ENCODE measurements around the gene ARMH4. TPM values are rescaled to one million over a fixed set of nuclear protein-coding genes. Genes with fewer than 3 reads are reported as not detected.

Gene ARMH4
- total and polyA plus RNA-seq, 8 donors, result 0.40 to 14.3 (median 1.9) TPM; not detected in 1

DNA sequence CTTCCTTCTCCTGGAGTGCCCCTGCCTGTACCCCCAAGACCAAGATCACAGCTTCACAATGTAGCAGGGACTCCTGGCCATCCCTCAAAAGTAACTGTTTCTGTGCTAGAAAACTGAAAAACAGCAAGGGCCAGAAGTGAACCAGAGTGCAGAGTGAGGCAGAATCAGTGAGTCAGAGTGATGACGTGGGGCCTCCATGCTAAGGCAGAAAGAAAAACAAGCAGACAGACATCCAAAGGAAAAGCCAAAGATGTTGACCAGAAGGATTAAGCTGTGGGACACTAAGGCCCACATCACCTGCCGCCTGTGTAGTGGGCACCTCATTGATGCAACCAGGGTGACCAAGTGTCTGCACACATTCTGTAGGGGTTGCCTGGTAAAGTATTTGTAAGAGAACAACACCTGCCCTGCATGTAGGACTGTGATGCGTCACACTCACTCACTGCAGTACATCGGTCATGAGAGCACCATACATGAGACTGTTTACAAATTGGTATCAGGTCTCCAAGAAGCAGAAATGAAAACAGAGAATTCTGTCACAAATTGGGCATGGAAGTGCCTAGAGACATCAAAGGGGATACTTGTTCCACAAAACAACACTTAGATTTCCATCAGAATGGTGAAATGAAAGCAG, 51.2 kb downstream of the ARMH4 start:
- Histone ChIP-seq H3K27me3 (no peaks in the 10 kb centered on the region), H3K4me1 (peaks cover 0 to 5% (median 0%) of the 10 kb centered on the region in 4 donors), H3K36me3 (peaks cover 0 to 5% (median 0%) of the 10 kb centered on the region in 4 donors), H3K9me3 (no peaks in the 10 kb centered on the region), H3K27ac (no peak overlapping the region), H3K4me3 (no peak overlapping the region)
- intact Hi-C loops (cut with DNase I; ENCODE audit: low total_unique reads), result no loop called here
- DNase-seq, result no peak
- TF ChIP-seq POLR2A (IDR thresholded peaks at IDR 0.05), result no peak
- 87 to 97% (median 95%) methylated on average over 4 of the region's 4 CpGs for WGBS, 5 donors

GRCh38 chr14:58099682-58100081, 52.3 kb downstream of the ARMH4 start:
- intact Hi-C loops (cut with DNase I; ENCODE audit: low total_unique reads), result no loop called here
- DNase-seq, result no peak
- peaks cover 0 to 5% (median 0%) of the 10 kb centered on the region in 4 donors for H3K4me1 ChIP-seq
- 88 to 95% (median 92%) methylated on average over 5 of the region's 5 CpGs for WGBS, 5 donors
- H3K27ac ChIP-seq, result no peak overlapping the region
- H3K9me3 ChIP-seq, result no peaks in the 10 kb centered on the region
- H3K36me3 ChIP-seq, result peaks cover 0 to 6% (median 0%) of the 10 kb centered on the region in 4 donors
- TF ChIP-seq POLR2AphosphoS5 (IDR thresholded peaks at IDR 0.05), result no peak
- TF ChIP-seq, protein P1, sequence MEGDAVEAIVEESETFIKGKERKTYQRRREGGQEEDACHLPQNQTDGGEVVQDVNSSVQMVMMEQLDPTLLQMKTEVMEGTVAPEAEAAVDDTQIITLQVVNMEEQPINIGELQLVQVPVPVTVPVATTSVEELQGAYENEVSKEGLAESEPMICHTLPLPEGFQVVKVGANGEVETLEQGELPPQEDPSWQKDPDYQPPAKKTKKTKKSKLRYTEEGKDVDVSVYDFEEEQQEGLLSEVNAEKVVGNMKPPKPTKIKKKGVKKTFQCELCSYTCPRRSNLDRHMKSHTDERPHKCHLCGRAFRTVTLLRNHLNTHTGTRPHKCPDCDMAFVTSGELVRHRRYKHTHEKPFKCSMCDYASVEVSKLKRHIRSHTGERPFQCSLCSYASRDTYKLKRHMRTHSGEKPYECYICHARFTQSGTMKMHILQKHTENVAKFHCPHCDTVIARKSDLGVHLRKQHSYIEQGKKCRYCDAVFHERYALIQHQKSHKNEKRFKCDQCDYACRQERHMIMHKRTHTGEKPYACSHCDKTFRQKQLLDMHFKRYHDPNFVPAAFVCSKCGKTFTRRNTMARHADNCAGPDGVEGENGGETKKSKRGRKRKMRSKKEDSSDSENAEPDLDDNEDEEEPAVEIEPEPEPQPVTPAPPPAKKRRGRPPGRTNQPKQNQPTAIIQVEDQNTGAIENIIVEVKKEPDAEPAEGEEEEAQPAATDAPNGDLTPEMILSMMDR (IDR thresholded peaks at IDR 0.05), result no peak
- no peak for TF ChIP-seq POLR2A (IDR thresholded peaks at IDR 0.05)
- TF ChIP-seq EP300 (IDR thresholded peaks at IDR 0.05), result no peak
- H3K4me3 ChIP-seq, result no peak overlapping the region
- no peaks in the 10 kb centered on the region for H3K27me3 ChIP-seq

DNA sequence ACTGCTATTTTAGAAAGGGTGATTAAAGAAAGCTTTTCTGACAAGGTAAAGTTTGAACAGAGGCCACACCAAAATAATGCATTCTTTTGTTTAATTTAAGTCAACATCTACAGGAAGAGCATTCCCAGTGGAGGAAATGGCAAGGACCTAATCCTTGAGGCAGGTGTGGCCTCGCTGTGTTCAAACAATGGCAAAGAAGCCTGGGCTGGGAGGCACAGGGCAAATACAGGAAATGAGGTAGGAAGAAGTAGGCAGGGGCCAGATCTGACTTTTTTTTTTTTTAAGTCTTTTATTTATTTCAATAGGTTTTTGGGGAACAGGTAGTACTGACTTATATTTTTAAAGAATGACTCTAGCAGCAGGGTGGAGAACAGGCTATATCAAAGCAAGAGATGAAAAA, 53.5 kb downstream of the ARMH4 start:
- Histone ChIP-seq H3K27ac (peak overlapping the region in 3 of 5 donors; percentile 37 to 68 (median 47)), H3K4me3 (no peak overlapping the region), H3K4me1 (no peaks in the 10 kb centered on the region), H3K36me3 (peaks cover 0 to 6% (median 0%) of the 10 kb centered on the region in 4 donors), H3K27me3 (no peaks in the 10 kb centered on the region), H3K9me3 (no peaks in the 10 kb centered on the region)
- intact Hi-C loops (cut with DNase I; ENCODE audit: low total_unique reads), result no loop called here
- 3 to 59% (median 17%) methylated on average over 1 of the region's 1 CpG for WGBS, 5 donors
- DNase-seq, result peak; percentile 43 to 51
- TF ChIP-seq POLR2AphosphoS5 (IDR thresholded peaks at IDR 0.05) (peak in 1 of 3 donors; percentile 54), POLR2A (IDR thresholded peaks at IDR 0.05) (no peak)

DNA sequence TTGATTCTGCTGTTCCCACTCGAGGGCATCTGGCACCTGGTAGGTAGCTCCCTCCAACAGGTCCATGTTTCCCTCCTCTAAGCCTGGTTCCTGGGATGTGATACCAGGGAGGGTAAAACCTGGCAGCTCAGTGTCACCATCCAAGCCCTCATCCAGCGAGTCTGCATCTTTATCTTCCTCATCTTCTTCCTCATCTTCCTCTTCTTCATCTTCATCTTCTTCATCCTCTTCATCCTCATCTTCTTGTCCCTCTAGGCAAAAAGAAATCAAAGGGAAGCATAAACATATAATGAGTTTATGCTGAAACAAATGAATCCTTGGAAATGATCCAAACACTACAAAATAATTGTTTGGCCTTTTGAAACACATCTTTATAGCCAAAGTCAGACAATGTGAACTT, 55.3 kb downstream of the ARMH4 start:
- Histone ChIP-seq H3K4me3 (no peak overlapping the region), H3K9me3 (no peaks in the 10 kb centered on the region), H3K4me1 (no peaks in the 10 kb centered on the region), H3K36me3 (peaks cover 0 to 6% (median 0%) of the 10 kb centered on the region in 4 donors), H3K27ac (no peak overlapping the region), H3K27me3 (no peaks in the 10 kb centered on the region)
- DNase-seq, result no peak
- 72 to 78% (median 76%) methylated on average over 2 of the region's 2 CpGs for WGBS, 5 donors
- intact Hi-C loops (cut with DNase I; ENCODE audit: low total_unique reads), result no loop called here
- TF ChIP-seq EP300 (IDR thresholded peaks at IDR 0.05), result no peak
- TF ChIP-seq POLR2A (IDR thresholded peaks at IDR 0.05), result no peak
- no peak for TF ChIP-seq POLR2AphosphoS5 (IDR thresholded peaks at IDR 0.05)
- TF ChIP-seq, protein P1 (IDR thresholded peaks at IDR 0.05), result no peak

DNA sequence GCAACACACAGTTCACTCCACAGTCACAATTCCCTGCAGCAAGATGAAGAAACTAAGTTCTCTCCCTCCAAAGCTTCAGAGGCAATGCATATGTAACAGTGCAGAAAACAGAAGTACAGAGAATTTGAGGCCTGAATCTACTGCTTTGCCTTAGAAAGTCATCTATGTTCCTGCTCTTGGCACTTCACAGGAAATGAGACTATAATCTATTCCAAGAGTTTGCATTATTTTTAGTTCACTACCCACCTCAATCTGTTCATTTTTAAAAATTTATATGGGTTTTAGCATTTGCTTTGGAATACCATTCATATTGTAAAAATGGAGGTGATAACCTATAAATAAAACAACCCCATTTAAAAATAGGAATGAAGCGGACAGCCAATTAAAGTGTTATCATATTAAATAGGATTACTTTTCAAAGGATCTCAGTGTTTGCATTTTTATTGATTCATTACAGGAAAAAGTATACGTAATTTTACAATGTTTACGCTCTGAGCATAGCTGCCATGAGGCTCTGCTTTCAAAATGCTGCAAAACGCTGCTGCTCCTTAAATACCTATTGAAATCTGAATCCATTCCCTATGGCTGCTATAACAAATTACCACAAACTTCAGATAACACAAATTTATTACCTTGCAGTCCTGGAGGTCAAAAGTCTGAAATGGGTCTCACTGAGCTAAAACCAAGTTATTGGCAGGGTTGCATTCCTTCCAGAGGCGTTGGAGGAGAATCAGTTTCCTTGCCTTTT, 60.0 kb downstream of the ARMH4 start:
- 71 to 86% (median 84%) methylated on average over 5 of the region's 5 CpGs for WGBS, 5 donors
- Histone ChIP-seq H3K27me3 (no peaks in the 10 kb centered on the region), H3K9me3 (no peaks in the 10 kb centered on the region), H3K4me3 (no peak overlapping the region), H3K4me1 (no peaks in the 10 kb centered on the region), H3K36me3 (peaks cover 0 to 6% (median 0%) of the 10 kb centered on the region in 4 donors), H3K27ac (no peak overlapping the region)
- intact Hi-C loops (cut with DNase I; ENCODE audit: low total_unique reads), result no loop called here
- no peak for DNase-seq
- TF ChIP-seq POLR2A (IDR thresholded peaks at IDR 0.05), result no peak
- TF ChIP-seq POLR2AphosphoS5 (IDR thresholded peaks at IDR 0.05), result no peak

Measured in stomach (tissue), 9 donors.